Neuron (in vitro differentiated cells): ENCODE measurements around the gene ASPG.

Source experiments
- H2AFZ ChIP-seq: one replicate; pipeline ENCODE4 v1.6.1; 2013; ENCODE audit warnings: low read depth, mild to moderate bottlenecking, inconsistent platforms, low read length, moderate library complexity
- H3K27me3 ChIP-seq: one replicate; pipeline ENCODE4 v1.6.1; 2013; ENCODE audit warnings: low read length; ENCODE audit not compliant: insufficient read depth
- H3K36me3 ChIP-seq: one replicate; pipeline ENCODE4 v1.6.1; 2013; ENCODE audit warnings: low read length; ENCODE audit not compliant: insufficient read depth
- H3K4me1 ChIP-seq: one replicate; pipeline ENCODE4 v1.6.1; 2013; ENCODE audit warnings: low read length; ENCODE audit not compliant: insufficient read depth
- H3K4me3 ChIP-seq: 2 replicates; pipeline ENCODE4 v1.5.1; 2013; ENCODE audit warnings: mild to moderate bottlenecking, low read length, moderate library complexity
- H3K9me3 ChIP-seq: one replicate; pipeline ENCODE4 v1.6.1; 2013; ENCODE audit warnings: low read length

The ASPG gene

DNA sequence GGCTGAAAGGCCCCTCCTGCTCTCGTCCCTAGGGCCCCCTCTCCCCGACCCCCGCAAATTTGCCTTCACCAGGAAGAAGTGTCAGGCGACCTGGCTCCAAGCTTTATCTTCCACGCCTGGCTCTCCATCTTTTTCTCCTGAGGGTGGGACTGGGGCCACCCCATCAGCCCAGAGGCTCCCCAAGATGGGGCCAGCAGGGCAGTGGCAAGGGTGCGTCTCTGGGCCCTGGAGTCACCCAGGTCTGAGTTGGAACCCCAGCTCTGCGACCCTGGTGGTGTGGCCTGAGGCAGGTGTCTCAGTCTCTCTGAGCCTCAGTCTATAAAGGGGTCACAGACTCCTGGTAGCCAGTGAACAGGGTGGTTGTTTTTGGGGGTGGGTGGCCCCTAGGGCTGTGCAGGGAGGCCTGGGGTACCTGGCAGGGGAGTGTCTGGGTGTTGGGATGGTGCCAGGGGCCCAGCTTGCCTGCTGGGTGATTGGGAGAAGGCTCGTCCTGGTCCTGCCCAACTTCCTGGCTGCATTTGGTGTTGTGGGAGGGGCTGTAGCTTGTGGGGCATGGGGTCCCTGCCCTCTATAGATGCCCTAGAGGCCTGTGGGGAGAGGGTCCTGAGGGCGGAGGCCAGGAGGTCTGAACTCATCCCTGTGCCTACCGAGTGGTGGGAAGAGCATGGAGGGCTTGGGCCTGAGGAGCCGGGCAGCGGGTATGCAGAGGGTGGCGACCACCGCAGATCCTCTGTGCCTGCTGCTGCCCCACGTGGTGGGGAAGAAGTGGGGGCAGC is 60.5 kb downstream of the ASPG start:
- Histone ChIP-seq H3K27me3 (no peaks in the 10 kb centered on the region), H3K4me1 (peaks cover 34% of the 10 kb centered on the region), H3K36me3 (no peaks in the 10 kb centered on the region), H2AFZ (no peak overlapping the region), H3K4me3 (no peak overlapping the region), H3K9me3 (no peaks in the 10 kb centered on the region)

DNA sequence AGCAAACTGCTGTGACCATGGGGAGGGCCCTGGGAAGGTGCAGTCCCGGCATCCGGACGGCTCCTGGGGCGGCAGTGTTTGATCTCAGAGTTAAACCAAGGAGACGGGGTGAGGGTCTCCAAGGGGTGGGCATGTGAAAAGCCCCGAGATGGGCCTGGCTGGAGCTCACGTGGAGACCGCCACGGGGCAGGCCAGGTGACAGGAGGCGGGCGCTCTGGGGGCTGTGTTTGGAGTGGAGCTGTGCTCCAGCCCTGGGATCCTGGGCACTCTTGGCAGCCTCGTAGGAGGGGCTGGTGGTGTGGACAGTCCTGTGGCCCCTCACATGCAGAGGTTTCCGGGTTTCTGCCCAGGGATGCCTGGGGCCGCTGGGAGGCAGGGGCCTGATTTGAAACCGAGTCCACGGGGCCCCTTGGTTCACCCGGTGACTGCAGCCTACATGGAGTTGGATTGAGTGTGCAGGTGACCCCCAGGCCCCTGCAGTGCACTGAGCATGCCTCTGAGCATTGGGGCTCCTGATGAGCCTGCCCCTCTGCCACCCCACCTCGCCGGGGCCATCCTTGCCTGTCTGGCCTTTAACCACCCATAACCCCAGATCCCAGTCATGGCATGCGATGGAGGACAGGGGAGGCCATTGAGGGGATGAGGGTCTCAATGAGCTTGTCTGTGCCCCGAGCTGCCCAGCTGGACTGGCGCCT is 61.3 kb downstream of the ASPG start:
- H3K4me1 ChIP-seq: peaks cover 34% of the 10 kb centered on the region
- H3K9me3 ChIP-seq: no peaks in the 10 kb centered on the region
- H3K36me3 ChIP-seq: no peaks in the 10 kb centered on the region
- no peak overlapping the region for H3K4me3 ChIP-seq
- no peaks in the 10 kb centered on the region for H3K27me3 ChIP-seq
- no peak overlapping the region for H2AFZ ChIP-seq

DNA sequence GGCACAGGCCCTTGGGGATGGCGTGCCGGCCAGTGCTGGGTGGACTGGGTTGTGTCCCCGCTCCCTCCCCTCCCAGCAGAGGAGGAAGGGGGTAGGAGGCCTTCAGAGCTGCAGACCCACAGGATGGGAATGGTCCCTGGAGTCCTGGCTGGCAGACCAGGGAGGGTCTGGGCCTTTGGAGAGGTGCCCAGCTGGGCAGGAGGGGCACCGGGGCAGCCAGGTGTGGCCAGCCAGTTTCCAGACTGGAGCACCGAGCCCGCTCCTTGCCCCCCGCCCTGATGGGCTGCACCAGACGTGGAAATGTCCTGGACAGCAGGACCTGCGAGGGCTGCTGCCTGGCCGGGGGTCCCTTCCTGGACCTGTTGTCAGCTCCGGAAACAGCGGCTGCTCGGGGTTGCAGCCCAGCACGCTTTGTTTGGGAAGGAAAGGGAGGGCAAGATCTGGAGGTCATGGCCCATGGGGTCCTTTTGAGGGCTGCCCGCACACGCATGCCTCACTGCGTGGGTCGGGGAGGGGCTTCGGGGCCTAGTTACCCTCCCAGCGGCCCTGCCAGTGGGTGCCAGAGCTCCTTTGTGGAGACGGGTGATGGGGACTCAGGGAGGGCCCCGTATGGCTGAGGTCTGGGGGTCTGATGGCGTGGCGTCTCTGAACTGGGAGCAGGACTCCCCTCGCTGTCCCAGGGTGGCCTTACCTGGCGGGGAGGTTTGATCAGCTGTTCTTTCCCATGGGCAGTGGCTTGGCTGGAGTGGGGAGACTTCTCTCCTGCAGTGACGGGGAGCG is 62.0 kb downstream of the ASPG start:
- Histone ChIP-seq H3K4me3 (no peak overlapping the region), H2AFZ (no peak overlapping the region), H3K36me3 (no peaks in the 10 kb centered on the region), H3K9me3 (no peaks in the 10 kb centered on the region), H3K4me1 (peaks cover 34% of the 10 kb centered on the region), H3K27me3 (no peaks in the 10 kb centered on the region)

DNA sequence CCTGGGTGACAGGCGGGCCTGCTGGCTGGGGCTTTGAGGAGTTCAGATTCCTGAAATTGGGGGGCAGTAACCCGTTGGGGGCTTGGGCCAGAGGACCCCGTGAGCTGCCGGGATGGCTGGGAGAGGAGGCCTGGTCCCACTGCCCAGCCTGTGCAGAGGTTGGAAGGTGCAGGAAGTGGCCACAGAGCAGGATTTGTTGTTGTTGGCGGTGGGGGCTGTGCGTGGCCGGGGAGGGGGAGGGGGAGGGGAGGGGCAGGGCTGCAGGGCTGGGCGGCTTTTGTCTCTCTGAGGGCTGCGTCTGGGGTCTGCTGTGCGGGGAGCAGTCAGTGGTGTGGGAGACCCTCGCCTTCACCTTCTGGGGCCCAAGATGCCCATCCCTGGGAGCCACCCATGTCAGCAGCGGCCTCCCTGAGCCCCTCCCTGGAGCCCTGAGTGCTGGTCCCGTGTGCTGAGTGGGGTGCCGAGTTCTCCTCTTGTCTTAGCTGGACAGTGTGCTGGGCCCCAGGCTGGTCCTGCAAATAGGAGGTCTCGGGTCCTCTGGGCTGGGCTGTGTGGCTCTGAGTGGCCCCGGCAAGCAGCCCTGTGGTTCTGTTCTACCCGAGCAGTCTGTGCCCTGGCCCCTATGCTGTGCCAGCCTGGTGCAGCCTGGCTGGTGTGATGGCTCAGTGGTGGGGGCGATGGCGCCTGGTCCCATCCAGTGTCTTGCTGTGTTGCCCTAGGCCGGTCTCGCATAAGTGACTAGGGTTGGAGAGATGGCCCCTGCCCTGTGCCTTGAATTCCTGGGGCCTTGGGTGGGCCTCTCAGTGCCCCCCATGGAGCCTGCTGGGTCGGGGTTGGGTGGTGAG is 63.2 kb downstream of the ASPG start:
- H3K4me3 ChIP-seq: no peak overlapping the region
- peaks cover 34% of the 10 kb centered on the region for H3K4me1 ChIP-seq
- no peaks in the 10 kb centered on the region for H3K36me3 ChIP-seq
- H2AFZ ChIP-seq: no peak overlapping the region
- no peaks in the 10 kb centered on the region for H3K27me3 ChIP-seq
- no peaks in the 10 kb centered on the region for H3K9me3 ChIP-seq

GRCh38 chr14:104149278-104149595 is 63.7 kb downstream of the ASPG start:
- H3K27me3 ChIP-seq: no peaks in the 10 kb centered on the region
- H3K9me3 ChIP-seq: no peaks in the 10 kb centered on the region
- H3K4me1 ChIP-seq: peaks cover 34% of the 10 kb centered on the region
- no peak overlapping the region for H2AFZ ChIP-seq
- no peaks in the 10 kb centered on the region for H3K36me3 ChIP-seq
- H3K4me3 ChIP-seq: no peak overlapping the region

GRCh38 chr14:104149617-104150135 is 64.2 kb downstream of the ASPG start:
- Histone ChIP-seq H3K36me3 (no peaks in the 10 kb centered on the region), H3K9me3 (no peaks in the 10 kb centered on the region), H3K27me3 (no peaks in the 10 kb centered on the region), H3K4me3 (no peak overlapping the region), H2AFZ (no peak overlapping the region), H3K4me1 (peaks cover 34% of the 10 kb centered on the region)

GRCh38 chr14:104150136-104151025 is 64.9 kb downstream of the ASPG start:
- H3K36me3 ChIP-seq: no peaks in the 10 kb centered on the region
- H3K9me3 ChIP-seq: no peaks in the 10 kb centered on the region
- H3K27me3 ChIP-seq: no peaks in the 10 kb centered on the region
- H3K4me3 ChIP-seq: no peak overlapping the region
- no peak overlapping the region for H2AFZ ChIP-seq
- H3K4me1 ChIP-seq: peaks cover 34% of the 10 kb centered on the region

DNA sequence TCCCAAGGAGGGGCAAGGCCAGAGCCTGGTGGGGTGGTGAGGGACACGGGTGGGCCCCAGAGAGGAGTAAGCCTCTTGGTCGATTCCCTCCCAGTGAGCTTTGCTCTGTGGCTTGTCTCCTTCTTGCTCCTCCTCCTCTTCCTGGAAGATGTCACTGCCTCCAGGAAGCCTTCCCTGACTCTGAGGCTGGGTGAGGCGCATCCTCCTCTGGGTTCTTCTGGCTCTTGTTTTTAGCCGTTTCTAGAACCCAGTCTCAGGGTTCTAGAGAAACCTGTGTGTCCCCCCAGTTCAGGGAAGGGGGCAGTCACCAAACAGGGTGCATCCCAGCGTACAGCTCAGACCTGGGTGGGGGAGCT is 65.5 kb downstream of the ASPG start:
- Histone ChIP-seq H3K4me1 (peaks cover 34% of the 10 kb centered on the region), H3K36me3 (no peaks in the 10 kb centered on the region), H3K9me3 (no peaks in the 10 kb centered on the region), H3K27me3 (no peaks in the 10 kb centered on the region), H2AFZ (no peak overlapping the region), H3K4me3 (no peak overlapping the region)

- Histone ChIP-seq H2AFZ (no peak overlapping the region), H3K9me3 (no peaks in the 10 kb centered on the region), H3K4me1 (peaks cover 34% of the 10 kb centered on the region), H3K4me3 (no peak overlapping the region), H3K27me3 (no peaks in the 10 kb centered on the region), H3K36me3 (no peaks in the 10 kb centered on the region)
Measured at GRCh38 chr14:104151566-104152245, 66.2 kb downstream of the ASPG start.

GRCh38 chr14:104152246-104152575 is 66.7 kb downstream of the ASPG start:
- Histone ChIP-seq H3K4me3 (no peak overlapping the region), H2AFZ (no peak overlapping the region), H3K9me3 (no peaks in the 10 kb centered on the region), H3K36me3 (no peaks in the 10 kb centered on the region), H3K27me3 (no peaks in the 10 kb centered on the region), H3K4me1 (peaks cover 34% of the 10 kb centered on the region)

- Histone ChIP-seq H3K4me3 (no peak overlapping the region), H3K4me1 (peaks cover 28% of the 10 kb centered on the region), H3K36me3 (no peaks in the 10 kb centered on the region), H2AFZ (no peak overlapping the region), H3K27me3 (no peaks in the 10 kb centered on the region), H3K9me3 (no peaks in the 10 kb centered on the region)
Measured at GRCh38 chr14:104152686-104153393, 67.3 kb downstream of the ASPG start.
